Measurements from ENCODE around the gene SEC31A. TPM values are rescaled to one million over a fixed set of nuclear protein-coding genes. Genes with fewer than 3 reads are reported as not detected.
"Not testable (repeated sequence)": the region's sequence is repeated elsewhere in the genome, so short reads cannot be mapped to it uniquely, and the experiment has no call there.

The SEC31A gene
- total RNA-seq, 1 donor from 2014 or later: 117 TPM

- no peak for DNase-seq (ENCODE audit: low spot score in 2 of 2)
- FAIRE-seq: no peak
Observed at GRCh38 chr4:82839624-82840023, 51.3 kb downstream of the SEC31A start.

DNA sequence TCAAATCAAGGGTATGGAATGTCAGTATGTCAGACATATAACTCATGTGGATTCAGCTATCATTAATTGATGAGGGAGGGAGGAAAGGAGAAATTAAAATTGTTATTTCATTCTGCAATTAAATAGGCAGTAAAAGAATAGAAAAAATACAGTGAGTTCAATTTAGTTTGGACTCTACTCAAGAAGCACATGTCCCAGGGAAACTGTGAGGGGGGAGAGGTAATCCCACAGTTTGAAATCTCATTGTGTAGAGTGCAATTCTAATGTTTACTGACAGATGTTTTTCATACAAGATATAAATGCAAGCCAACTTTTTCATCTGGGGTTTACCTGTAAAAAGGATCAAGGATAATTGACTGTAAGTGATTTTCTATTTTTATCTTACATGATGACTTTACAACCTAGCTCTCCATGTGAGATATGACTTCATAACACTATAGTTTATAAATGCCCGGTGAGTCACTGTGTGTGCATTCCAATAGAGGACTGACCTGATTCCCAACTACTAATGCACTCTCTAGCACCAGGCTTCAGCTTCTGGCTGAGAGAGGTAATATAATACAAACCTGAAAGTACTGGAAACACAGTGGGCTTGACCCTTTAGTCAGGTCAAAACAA, 57.1 kb downstream of the SEC31A start:
- FAIRE-seq (no peak), DNase-seq (ENCODE audit: low spot score in 2 of 2) (no peak)

- FAIRE-seq; DNase-seq (ENCODE audit: low spot score in 2 of 2): not testable (repeated sequence)
Observed at GRCh38 chr4:82833060-82833459, 57.9 kb downstream of the SEC31A start.

DNA sequence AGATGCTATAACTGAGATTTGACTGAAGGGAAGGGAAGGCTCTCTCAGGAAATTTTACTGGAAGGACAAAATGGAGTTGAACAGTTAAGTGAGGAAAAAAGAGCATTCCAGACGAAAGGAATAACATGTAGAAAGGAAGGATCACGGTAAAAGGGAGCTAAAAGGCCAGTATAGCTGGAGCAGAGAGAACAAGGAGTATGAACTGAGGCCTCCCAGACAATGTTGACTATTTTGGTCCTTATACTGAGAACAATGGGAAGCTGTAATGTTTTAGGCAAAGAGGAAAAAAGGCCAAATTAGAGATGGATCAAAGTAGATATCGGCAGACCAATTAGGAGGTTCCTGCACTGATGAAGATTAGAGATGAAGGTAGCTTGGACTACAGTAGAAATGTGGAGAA, 65.5 kb downstream of the SEC31A start:
- no peak for FAIRE-seq
- DNase-seq (ENCODE audit: low spot score in 2 of 2): no peak

DNA sequence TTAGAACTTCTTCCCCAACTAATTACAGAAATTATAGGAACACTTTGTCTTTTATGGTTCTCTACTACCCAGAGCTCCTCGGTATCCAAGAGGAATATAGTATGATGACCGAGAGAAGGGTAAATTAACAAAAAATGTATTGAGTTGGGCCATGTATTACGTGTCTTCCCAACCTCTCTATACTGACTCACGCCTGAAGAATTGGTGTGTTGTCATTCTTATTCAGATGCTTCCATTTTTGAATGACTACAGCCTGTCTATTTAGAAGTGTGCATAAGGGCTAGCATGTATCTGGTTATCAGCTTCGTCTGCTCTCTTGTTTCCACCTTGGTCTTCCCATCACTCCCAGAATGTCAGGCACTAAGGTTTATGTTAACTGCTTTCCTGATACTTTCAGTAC, 67.9 kb downstream of the SEC31A start:
- FAIRE-seq (no peak), DNase-seq (ENCODE audit: low spot score in 2 of 2) (no peak)

- DNase-seq (ENCODE audit: low spot score in 2 of 2) (no peak), FAIRE-seq (no peak)
Observed at GRCh38 chr4:82820689-82821088, 70.3 kb downstream of the SEC31A start.

DNA sequence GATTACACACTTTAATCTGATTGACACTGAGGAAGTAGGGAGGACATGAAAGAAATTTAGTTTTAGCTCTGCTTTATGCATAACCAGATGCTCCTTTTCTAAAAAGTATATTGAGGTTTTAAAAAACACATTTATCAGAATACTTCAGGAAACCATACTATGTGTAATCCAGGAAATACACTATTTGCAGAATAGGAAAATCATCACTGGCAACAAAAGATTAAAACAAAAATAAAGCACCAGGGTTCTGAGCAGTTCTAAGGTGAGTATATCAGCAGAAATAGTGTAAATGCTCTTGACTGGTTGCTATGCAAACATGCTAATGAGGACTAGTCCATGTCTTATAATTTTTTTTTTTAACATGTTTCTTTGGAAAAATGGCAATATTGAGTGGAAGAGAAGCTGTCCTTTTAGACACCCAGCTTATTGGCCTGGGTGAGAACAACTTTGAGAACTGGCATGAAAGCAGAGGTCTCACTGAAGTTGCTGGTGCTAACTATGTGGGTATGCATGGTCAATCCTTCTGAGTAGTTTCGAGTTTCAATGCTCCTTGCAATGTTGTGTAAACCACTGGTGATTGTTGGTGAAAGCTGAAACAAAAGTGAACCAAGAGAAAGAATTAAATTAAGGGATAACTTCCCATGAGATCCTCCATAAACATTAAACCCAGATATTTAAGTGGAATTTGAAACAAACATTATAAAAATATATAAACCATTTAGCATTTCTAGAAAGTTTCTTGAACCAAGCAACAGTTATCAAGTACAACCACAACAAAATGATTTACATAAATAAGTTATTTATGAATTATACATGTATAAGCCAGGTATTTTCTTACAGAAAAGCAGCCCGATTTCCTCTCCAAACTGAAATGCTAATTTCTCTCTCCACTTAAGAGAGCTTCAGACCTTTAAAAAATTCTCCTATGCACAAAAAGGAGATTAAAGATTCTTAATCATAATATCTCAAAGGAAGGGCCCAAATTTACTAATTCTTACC, 72.0 kb downstream of the SEC31A start:
- DNase-seq (ENCODE audit: low spot score in 2 of 2): no peak
- FAIRE-seq: no peak

DNA sequence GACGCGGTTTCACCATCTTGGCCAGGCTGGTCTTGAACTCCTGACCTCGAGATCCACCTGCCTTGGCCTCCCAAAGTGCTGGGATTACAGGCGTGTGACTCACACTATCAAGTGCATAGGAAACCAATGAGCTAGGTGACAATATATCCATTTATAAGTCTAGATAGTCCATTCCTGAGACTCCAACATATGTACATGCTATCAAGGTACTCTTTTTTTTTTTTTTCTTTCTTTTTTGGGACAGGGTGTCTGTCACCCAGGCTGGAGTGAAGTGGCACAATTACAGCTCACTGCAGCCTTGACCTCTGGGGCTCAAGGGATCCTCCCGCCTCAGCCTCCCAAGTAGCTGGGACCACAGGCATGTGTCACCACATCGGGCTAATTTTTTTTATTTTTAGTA, 74.1 kb downstream of the SEC31A start:
- not testable (repeated sequence) for FAIRE-seq

GRCh38 chr4:82814034-82814433, 76.9 kb downstream of the SEC31A start:
- DNase-seq (ENCODE audit: low spot score in 2 of 2) (no peak), FAIRE-seq (no peak)

More for the DNA sequence above, 74.1 kb downstream of the SEC31A start:
- DNase-seq (ENCODE audit: low spot score in 2 of 2): not testable (repeated sequence)

DNA sequence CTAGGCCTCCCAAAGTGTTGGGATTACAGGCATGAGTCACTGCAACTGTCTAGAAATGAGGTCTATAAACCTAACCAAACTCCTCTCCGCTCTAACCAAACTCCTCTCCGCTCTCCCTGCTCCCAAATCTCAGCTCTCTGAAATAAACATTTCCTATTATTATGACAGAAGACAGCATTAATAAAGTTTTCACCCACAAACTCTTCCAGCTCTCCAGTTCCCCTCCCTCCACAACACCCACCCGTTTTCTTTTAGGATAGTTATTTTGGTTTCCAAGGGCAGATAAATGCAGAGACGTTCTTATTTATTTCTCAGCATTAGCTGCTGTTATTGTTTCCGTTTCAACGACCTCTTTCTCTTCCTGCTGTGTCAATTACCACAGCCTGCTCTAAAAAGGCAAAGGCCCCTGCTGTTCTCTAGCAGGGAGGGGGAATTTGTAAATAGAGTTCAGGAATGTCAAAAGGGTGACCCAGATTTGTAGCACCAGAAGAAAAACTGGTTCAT, 79.1 kb downstream of the SEC31A start:
- FAIRE-seq (no peak), DNase-seq (ENCODE audit: low spot score in 2 of 2) (peak in 1 of 2 donors; percentile 33)

- no peak for DNase-seq (ENCODE audit: low spot score in 2 of 2)
- no peak for FAIRE-seq
Observed at GRCh38 chr4:82811392-82811791, 79.6 kb downstream of the SEC31A start.

- DNase-seq (ENCODE audit: low spot score in 2 of 2) (no peak), FAIRE-seq (no peak)
Observed at GRCh38 chr4:82810176-82810575, 80.8 kb downstream of the SEC31A start.

DNA sequence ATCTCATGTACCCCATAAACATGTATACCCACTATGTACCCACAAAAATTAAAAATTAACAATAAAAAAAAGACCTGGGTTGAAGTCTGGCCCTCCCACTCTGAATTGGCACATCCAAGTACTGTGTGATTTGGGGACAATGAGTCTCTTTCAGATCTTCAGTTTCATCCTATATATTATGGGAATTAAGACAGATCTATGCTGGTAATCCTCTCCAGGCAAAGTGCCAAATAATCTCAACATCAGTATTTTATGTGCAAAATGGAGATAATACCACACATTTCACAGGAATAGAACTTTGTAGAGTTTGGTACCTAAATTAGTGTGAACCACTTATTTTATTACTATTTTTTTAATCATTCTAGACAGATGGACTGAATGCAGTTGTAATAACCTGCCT, 81.3 kb downstream of the SEC31A start:
- no peak for DNase-seq (ENCODE audit: low spot score in 2 of 2)
- no peak for FAIRE-seq

- FAIRE-seq: no peak
Observed at GRCh38 chr4:82803746-82804145, 87.2 kb downstream of the SEC31A start.

GRCh38 chr4:82802911-82803310, 88.0 kb downstream of the SEC31A start:
- DNase-seq (ENCODE audit: low spot score in 2 of 2) (no peak), FAIRE-seq (no peak)

More at GRCh38 chr4:82803746-82804145, 87.2 kb downstream of the SEC31A start:
- DNase-seq (ENCODE audit: low spot score in 2 of 2): no peak

DNA sequence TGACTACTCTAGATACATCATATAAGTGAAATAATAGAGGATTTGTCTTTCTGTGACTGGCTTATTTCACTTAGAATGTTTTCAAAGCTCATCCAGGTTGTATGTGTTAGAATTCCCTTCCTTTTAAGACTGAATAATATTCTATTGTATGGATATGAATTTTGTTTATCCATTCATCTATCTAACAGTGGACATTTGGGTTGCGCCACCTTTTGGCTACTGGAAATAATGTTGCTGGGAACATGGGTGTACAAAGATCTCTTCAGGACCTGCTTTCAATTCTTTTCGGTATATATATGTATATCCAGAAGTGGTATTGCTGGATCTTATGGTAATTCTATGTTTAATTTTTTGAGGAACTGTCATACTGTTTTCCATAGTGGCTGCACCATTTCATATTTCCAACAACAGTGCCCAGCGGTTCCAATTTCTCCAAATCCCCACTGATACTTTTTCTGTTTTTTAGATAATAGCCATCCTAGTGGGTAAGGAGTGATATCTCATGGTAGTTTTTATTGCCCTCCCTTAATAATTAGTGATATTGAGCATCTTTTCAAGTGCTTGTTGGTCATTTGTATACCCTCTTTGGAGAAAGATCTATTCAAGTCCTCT, 88.9 kb downstream of the SEC31A start:
- no peak for DNase-seq (ENCODE audit: low spot score in 2 of 2)
- FAIRE-seq: no peak

GRCh38 chr4:82799006-82799881, 91.7 kb downstream of the SEC31A start:
- DNase-seq (ENCODE audit: low spot score in 2 of 2) (peak in 1 of 2 donors; percentile 33), FAIRE-seq (no peak)

GRCh38 chr4:82798168-82799005, 92.6 kb downstream of the SEC31A start, which contains the start of gene SCD5:
SCD5 (minus strand) TSS chr4:82798796; CDS start chr4:82798537, 259 bp downstream.
- FAIRE-seq: no peak

More at GRCh38 chr4:82798168-82799005, 92.6 kb downstream of the SEC31A start, which contains the start of gene SCD5:
- DNase-seq (ENCODE audit: low spot score in 2 of 2): peak; percentile 85 to 88
